Astrocyte of the hippocampus (primary cell): ENCODE measurements around the gene TMEM248.
A peak's percentile ranks its signal among the peaks of the same experiment; 100 is the strongest.
"Not testable (repeated sequence)": the region's sequence is repeated elsewhere in the genome, so short reads cannot be mapped to it uniquely, and the experiment has no call there.

Experiments used
- DNase-seq: peaks from one replicate; pipeline ENCODE4 v3.0.0; 2011; ENCODE audit warnings: low read depth, low spot score

TMEM248 gene

GRCh38 chr7:66950311-66950710, 29.3 kb downstream of the TMEM248 start:
- no peak for DNase-seq

- no peak for DNase-seq
These were observed 29.7 kb downstream of the TMEM248 start for GRCh38 chr7:66950763-66951162.

- peak; percentile 61 for DNase-seq
These were observed 31.5 kb downstream of the TMEM248 start for GRCh38 chr7:66952343-66953043.

- DNase-seq, result no peak
These were observed 32.0 kb downstream of the TMEM248 start for GRCh38 chr7:66953044-66953427.

- no peak for DNase-seq
These were observed 36.7 kb downstream of the TMEM248 start for GRCh38 chr7:66957595-66958290.

GRCh38 chr7:66958538-66959350, 37.7 kb downstream of the TMEM248 start:
- no peak for DNase-seq

- no peak for DNase-seq
These were observed 39.2 kb downstream of the TMEM248 start for GRCh38 chr7:66960192-66960591.

GRCh38 chr7:66961096-66961495, 40.1 kb downstream of the TMEM248 start:
- no peak for DNase-seq

- peak; percentile 11 for DNase-seq
These were observed 43.4 kb downstream of the TMEM248 start for GRCh38 chr7:66964411-66964810.

- no peak for DNase-seq
These were observed 46.0 kb downstream of the TMEM248 start for GRCh38 chr7:66967029-66967428.

- not testable (repeated sequence) for DNase-seq
These were observed 48.0 kb downstream of the TMEM248 start for GRCh38 chr7:66969001-66969400.

- DNase-seq, result no peak
These were observed 49.3 kb downstream of the TMEM248 start for GRCh38 chr7:66970310-66970709.

- no peak for DNase-seq
These were observed 54.1 kb downstream of the TMEM248 start for GRCh38 chr7:66974986-66975590.

- DNase-seq, result not testable (repeated sequence)
These were observed 57.3 kb downstream of the TMEM248 start for GRCh38 chr7:66978312-66978711.

GRCh38 chr7:66979013-66979412, 58.0 kb downstream of the TMEM248 start:
- not testable (repeated sequence) for DNase-seq

GRCh38 chr7:66980336-66980735, 59.3 kb downstream of the TMEM248 start:
- DNase-seq, result not testable (repeated sequence)

GRCh38 chr7:66989552-66989951, 68.5 kb downstream of the TMEM248 start:
- not testable (repeated sequence) for DNase-seq

GRCh38 chr7:66994051-66994450, 73.0 kb downstream of the TMEM248 start:
- not testable (repeated sequence) for DNase-seq

- DNase-seq, result peak; percentile 81
These were observed 73.6 kb downstream of the TMEM248 start for GRCh38 chr7:66994691-66995049.

GRCh38 chr7:66995050-66995776, 74.2 kb downstream of the TMEM248 start, which contains the start of gene SBDS:
SBDS (minus strand) TSS chr7:66995586; CDS start chr7:66995417, 169 bp downstream.
- peak; percentile 98 for DNase-seq
